ENCODE measurements around the gene SCRN3.

GRCh38 chr2:174412256-174412655, 16.7 kb downstream of the SCRN3 start:
- TF ChIP-seq, protein P1, sequence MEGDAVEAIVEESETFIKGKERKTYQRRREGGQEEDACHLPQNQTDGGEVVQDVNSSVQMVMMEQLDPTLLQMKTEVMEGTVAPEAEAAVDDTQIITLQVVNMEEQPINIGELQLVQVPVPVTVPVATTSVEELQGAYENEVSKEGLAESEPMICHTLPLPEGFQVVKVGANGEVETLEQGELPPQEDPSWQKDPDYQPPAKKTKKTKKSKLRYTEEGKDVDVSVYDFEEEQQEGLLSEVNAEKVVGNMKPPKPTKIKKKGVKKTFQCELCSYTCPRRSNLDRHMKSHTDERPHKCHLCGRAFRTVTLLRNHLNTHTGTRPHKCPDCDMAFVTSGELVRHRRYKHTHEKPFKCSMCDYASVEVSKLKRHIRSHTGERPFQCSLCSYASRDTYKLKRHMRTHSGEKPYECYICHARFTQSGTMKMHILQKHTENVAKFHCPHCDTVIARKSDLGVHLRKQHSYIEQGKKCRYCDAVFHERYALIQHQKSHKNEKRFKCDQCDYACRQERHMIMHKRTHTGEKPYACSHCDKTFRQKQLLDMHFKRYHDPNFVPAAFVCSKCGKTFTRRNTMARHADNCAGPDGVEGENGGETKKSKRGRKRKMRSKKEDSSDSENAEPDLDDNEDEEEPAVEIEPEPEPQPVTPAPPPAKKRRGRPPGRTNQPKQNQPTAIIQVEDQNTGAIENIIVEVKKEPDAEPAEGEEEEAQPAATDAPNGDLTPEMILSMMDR (IDR thresholded peaks at IDR 0.05; ENCODE audit: low read depth, low read length) = no peak
- TF ChIP-seq EZH2phosphoT487 (IDR thresholded peaks at IDR 0.05; ENCODE audit: low read depth) = no peak

Data from OCI-LY3 (cell line).